H1 (cell line): ENCODE measurements around the gene PCDHB13.

ENCODE experiments used
- CEBPB ChIP-seq: IDR thresholded peaks from 2 replicates; pipeline ENCODE4 v1.6.1; 2012; ENCODE audit warnings: low read depth, low read length
- CTBP2 ChIP-seq: IDR thresholded peaks from 2 replicates; pipeline ENCODE4 v1.7.0; 2011; ENCODE audit warnings: borderline replicate concordance, mild to moderate bottlenecking, moderate library complexity, mixed read lengths, low read length; ENCODE audit not compliant: insufficient read depth, insufficient read length
- EP300 ChIP-seq, 2 experiments: IDR thresholded peaks; 1 replicate in 1 of 2; 2 replicates in 1 of 2; pipeline ENCODE4 v1.6.1; 2011 to 2012; ENCODE audit warnings: low read depth in 2 of 2, low read length in 2 of 2, mild to moderate bottlenecking in 2 of 2, borderline replicate concordance in 1 of 2, inconsistent platforms in 1 of 2, moderate library complexity in 1 of 2
- GTF2F1 ChIP-seq: IDR thresholded peaks from 2 replicates; pipeline ENCODE4 v1.6.1; 2012; ENCODE audit warnings: low read depth, low read length, improper control_type of control experiment, borderline replicate concordance
- HDAC2 ChIP-seq, 2 experiments: fragments of 300-600 bp in 1 of 2; sonication (generic) in 1 of 2; IDR thresholded peaks; 2 replicates each; pipeline ENCODE4 v1.6.1; 2011 to 2012; ENCODE audit warnings: low read depth in 2 of 2, low read length in 2 of 2, mild to moderate bottlenecking in 2 of 2, moderate library complexity in 2 of 2, borderline replicate concordance in 1 of 2, inconsistent platforms in 1 of 2
- POLR2A ChIP-seq, 2 experiments: IDR thresholded peaks; 1 replicate in 1 of 2; 2 replicates in 1 of 2; pipeline ENCODE4 v1.6.1; 2011; ENCODE audit warnings: low read depth in 2 of 2, low read length in 2 of 2, mild to moderate bottlenecking in 2 of 2; ENCODE audit errors: control extremely low read depth in 1 of 2
- POLR2AphosphoS5 ChIP-seq: IDR thresholded peaks from 2 replicates; pipeline ENCODE4 v1.6.1; 2011; ENCODE audit warnings: low read depth, low read length
- RAD21 ChIP-seq, 2 experiments: IDR thresholded peaks in 1 of 2; conservative IDR thresholded peaks in 1 of 2; 2 replicates each; pipeline ENCODE4 v1.6.1; 2011; ENCODE audit warnings: low read depth in 2 of 2, low read length in 2 of 2, improper control_type of control experiment in 1 of 2, inconsistent platforms in 1 of 2, mild to moderate bottlenecking in 1 of 2, moderate library complexity in 1 of 2
- SP2 ChIP-seq: IDR thresholded peaks from 2 replicates; pipeline ENCODE4 v1.6.1; 2012; ENCODE audit warnings: mild to moderate bottlenecking, low read length, inconsistent platforms
- TAF1 ChIP-seq: IDR thresholded peaks from 2 replicates; pipeline ENCODE4 v1.6.1; 2011; ENCODE audit warnings: mild to moderate bottlenecking, low read depth, low read length
- YY1 ChIP-seq: IDR thresholded peaks from 2 replicates; pipeline ENCODE4 v1.6.1; 2011; ENCODE audit warnings: low read depth, mild to moderate bottlenecking, low read length
- TF ChIP-seq, protein P1 (sequence below), 3 experiments: IDR thresholded peaks; 1 replicate in 2 of 3; 2 replicates in 1 of 3; pipeline versions ENCODE4 v1.5.1 to v1.6.1; 2011; ENCODE audit warnings: low read length in 3 of 3, mild to moderate bottlenecking in 3 of 3, inconsistent platforms in 2 of 3, low read depth in 1 of 3, moderate library complexity in 1 of 3; ENCODE audit not compliant: insufficient read depth in 1 of 3; ENCODE audit errors: control extremely low read depth in 1 of 3

GRCh38 chr5:141261238-141261546 is 47.5 kb downstream of the PCDHB13 start:
- TF ChIP-seq EP300 (IDR thresholded peaks at IDR 0.05; ENCODE audit: borderline replicate concordance in 1 of 2, low read depth in 2 of 2, low read length in 2 of 2), result no peak
- no peak for TF ChIP-seq CEBPB
- no peak for TF ChIP-seq GTF2F1
- no peak for TF ChIP-seq POLR2A (IDR thresholded peaks at IDR 0.05; ENCODE audit: control extremely low read depth in 1 of 2, low read depth in 2 of 2, low read length in 2 of 2)
- TF ChIP-seq RAD21 (IDR thresholded peaks at IDR 0.05 in 1 of 2, conservative IDR thresholded peaks at IDR 0.05 in 1 of 2; ENCODE audit: low read depth in 2 of 2, low read length in 2 of 2), result no peak
- TF ChIP-seq, protein P1, sequence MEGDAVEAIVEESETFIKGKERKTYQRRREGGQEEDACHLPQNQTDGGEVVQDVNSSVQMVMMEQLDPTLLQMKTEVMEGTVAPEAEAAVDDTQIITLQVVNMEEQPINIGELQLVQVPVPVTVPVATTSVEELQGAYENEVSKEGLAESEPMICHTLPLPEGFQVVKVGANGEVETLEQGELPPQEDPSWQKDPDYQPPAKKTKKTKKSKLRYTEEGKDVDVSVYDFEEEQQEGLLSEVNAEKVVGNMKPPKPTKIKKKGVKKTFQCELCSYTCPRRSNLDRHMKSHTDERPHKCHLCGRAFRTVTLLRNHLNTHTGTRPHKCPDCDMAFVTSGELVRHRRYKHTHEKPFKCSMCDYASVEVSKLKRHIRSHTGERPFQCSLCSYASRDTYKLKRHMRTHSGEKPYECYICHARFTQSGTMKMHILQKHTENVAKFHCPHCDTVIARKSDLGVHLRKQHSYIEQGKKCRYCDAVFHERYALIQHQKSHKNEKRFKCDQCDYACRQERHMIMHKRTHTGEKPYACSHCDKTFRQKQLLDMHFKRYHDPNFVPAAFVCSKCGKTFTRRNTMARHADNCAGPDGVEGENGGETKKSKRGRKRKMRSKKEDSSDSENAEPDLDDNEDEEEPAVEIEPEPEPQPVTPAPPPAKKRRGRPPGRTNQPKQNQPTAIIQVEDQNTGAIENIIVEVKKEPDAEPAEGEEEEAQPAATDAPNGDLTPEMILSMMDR (IDR thresholded peaks at IDR 0.05; ENCODE audit: control extremely low read depth in 1 of 3, insufficient read depth in 1 of 3, low read depth in 1 of 3, low read length in 3 of 3), result no peak
- no peak for TF ChIP-seq YY1
- no peak for TF ChIP-seq HDAC2 (IDR thresholded peaks at IDR 0.05; ENCODE audit: borderline replicate concordance in 1 of 2, low read depth in 2 of 2, low read length in 2 of 2)
- no peak for TF ChIP-seq TAF1
- TF ChIP-seq POLR2AphosphoS5, result no peak
- TF ChIP-seq SP2, result no peak
- no peak for TF ChIP-seq CTBP2
